ENCODE measurements around the gene DAPK2. TPM values are rescaled to one million over a fixed set of nuclear protein-coding genes. Genes with fewer than 3 reads are reported as not detected.

DAPK2 gene
- total and polyA plus RNA-seq, 4 donors, result 2.0 to 8.1 (median 7.0) TPM

GRCh38 chr15:63999177-63999576, 47.1 kb downstream of the DAPK2 start:
- H3K27me3 ChIP-seq (ENCODE audit: control insufficient read depth in 1 of 2, insufficient read depth in 2 of 2, low read length in 1 of 2), result no peaks in the 10 kb centered on the region
- WGBS, 2 donors, result 35 to 65% methylated on average over 3 of the region's 3 CpGs
- H3K4me1 ChIP-seq (ENCODE audit: control insufficient read depth in 1 of 2, insufficient read depth in 2 of 2, low read length in 2 of 2), result no peaks in the 10 kb centered on the region
- H3K36me3 ChIP-seq (ENCODE audit: control insufficient read depth in 1 of 2, insufficient read depth in 2 of 2, low read length in 1 of 2), result no peaks in the 10 kb centered on the region
- no peak for DNase-seq
- H3K27ac ChIP-seq (ENCODE audit: low read depth in 1 of 2, low read length in 2 of 2), result no peak overlapping the region
- intact Hi-C loops (cut with DNase I), result no loop called here
- H3K4me3 ChIP-seq (ENCODE audit: low read length in 2 of 2), result no peak overlapping the region
- ATAC-seq (ENCODE audit: low FRiP score), result no peak
- H3K9me3 ChIP-seq (ENCODE audit: control insufficient read depth, low read length), result no peaks in the 10 kb centered on the region

- intact Hi-C loops (cut with DNase I), result no loop called here
- H3K9me3 ChIP-seq (ENCODE audit: control insufficient read depth, low read length), result no peaks in the 10 kb centered on the region
- H3K4me3 ChIP-seq (ENCODE audit: low read length in 2 of 2), result no peak overlapping the region
- no peaks in the 10 kb centered on the region for H3K36me3 ChIP-seq (ENCODE audit: control insufficient read depth in 1 of 2, insufficient read depth in 2 of 2, low read length in 1 of 2)
- DNase-seq (no peak), ATAC-seq (ENCODE audit: low FRiP score) (no peak)
- 16 to 24% methylated on average over 8 of the region's 8 CpGs for WGBS, 2 donors
- no peaks in the 10 kb centered on the region for H3K4me1 ChIP-seq (ENCODE audit: control insufficient read depth in 1 of 2, insufficient read depth in 2 of 2, low read length in 2 of 2)
- no peaks in the 10 kb centered on the region for H3K27me3 ChIP-seq (ENCODE audit: control insufficient read depth in 1 of 2, insufficient read depth in 2 of 2, low read length in 1 of 2)
- H3K27ac ChIP-seq (ENCODE audit: low read depth in 1 of 2, low read length in 2 of 2), result no peak overlapping the region
Observed at GRCh38 chr15:63998489-63998888, 47.8 kb downstream of the DAPK2 start.

GRCh38 chr15:63997715-63998442, 48.4 kb downstream of the DAPK2 start:
- 86 to 95% methylated on average over 4 of the region's 4 CpGs for WGBS, 2 donors
- ATAC-seq (ENCODE audit: low FRiP score) (no peak), DNase-seq (no peak)
- Histone ChIP-seq H3K27me3 (ENCODE audit: control insufficient read depth in 1 of 2, insufficient read depth in 2 of 2, low read length in 1 of 2) (no peaks in the 10 kb centered on the region), H3K9me3 (ENCODE audit: control insufficient read depth, low read length) (no peaks in the 10 kb centered on the region), H3K4me3 (ENCODE audit: low read length in 2 of 2) (no peak overlapping the region), H3K27ac (ENCODE audit: low read depth in 1 of 2, low read length in 2 of 2) (no peak overlapping the region), H3K36me3 (ENCODE audit: control insufficient read depth in 1 of 2, insufficient read depth in 2 of 2, low read length in 1 of 2) (no peaks in the 10 kb centered on the region), H3K4me1 (ENCODE audit: control insufficient read depth in 1 of 2, insufficient read depth in 2 of 2, low read length in 2 of 2) (no peaks in the 10 kb centered on the region)
- intact Hi-C loops (cut with DNase I), result no loop called here

GRCh38 chr15:63996794-63997357, 49.4 kb downstream of the DAPK2 start:
- no peaks in the 10 kb centered on the region for H3K27me3 ChIP-seq (ENCODE audit: control insufficient read depth in 1 of 2, insufficient read depth in 2 of 2, low read length in 1 of 2)
- ATAC-seq (ENCODE audit: low FRiP score), result no peak
- WGBS, 2 donors, result 90 to 93% methylated on average over 4 of the region's 4 CpGs
- H3K4me3 ChIP-seq (ENCODE audit: low read length in 2 of 2), result no peak overlapping the region
- no peak overlapping the region for H3K27ac ChIP-seq (ENCODE audit: low read depth in 1 of 2, low read length in 2 of 2)
- H3K9me3 ChIP-seq (ENCODE audit: control insufficient read depth, low read length), result no peaks in the 10 kb centered on the region
- intact Hi-C loops (cut with DNase I), result no loop called here
- no peaks in the 10 kb centered on the region for H3K4me1 ChIP-seq (ENCODE audit: control insufficient read depth in 1 of 2, insufficient read depth in 2 of 2, low read length in 2 of 2)
- no peak for DNase-seq
- H3K36me3 ChIP-seq (ENCODE audit: control insufficient read depth in 1 of 2, insufficient read depth in 2 of 2, low read length in 1 of 2), result no peaks in the 10 kb centered on the region

GRCh38 chr15:63995789-63996188, 50.5 kb downstream of the DAPK2 start:
- no peaks in the 10 kb centered on the region for H3K4me1 ChIP-seq (ENCODE audit: control insufficient read depth in 1 of 2, insufficient read depth in 2 of 2, low read length in 2 of 2)

GRCh38 chr15:63994073-63994600, 52.1 kb downstream of the DAPK2 start:
- ATAC-seq (ENCODE audit: low FRiP score) (no peak), DNase-seq (no peak)
- intact Hi-C loops (cut with DNase I), result no loop called here
- Histone ChIP-seq H3K27me3 (ENCODE audit: control insufficient read depth in 1 of 2, insufficient read depth in 2 of 2, low read length in 1 of 2) (no peaks in the 10 kb centered on the region), H3K27ac (ENCODE audit: low read depth in 1 of 2, low read length in 2 of 2) (no peak overlapping the region), H3K9me3 (ENCODE audit: control insufficient read depth, low read length) (no peaks in the 10 kb centered on the region), H3K4me3 (ENCODE audit: low read length in 2 of 2) (no peak overlapping the region), H3K4me1 (ENCODE audit: control insufficient read depth in 1 of 2, insufficient read depth in 2 of 2, low read length in 2 of 2) (no peaks in the 10 kb centered on the region), H3K36me3 (ENCODE audit: control insufficient read depth in 1 of 2, insufficient read depth in 2 of 2, low read length in 1 of 2) (no peaks in the 10 kb centered on the region)
- 56 to 61% methylated on average over 4 of the region's 4 CpGs for WGBS, 2 donors

More at GRCh38 chr15:63995789-63996188, 50.5 kb downstream of the DAPK2 start:
- no peaks in the 10 kb centered on the region for H3K36me3 ChIP-seq (ENCODE audit: control insufficient read depth in 1 of 2, insufficient read depth in 2 of 2, low read length in 1 of 2)
- H3K4me3 ChIP-seq (ENCODE audit: low read length in 2 of 2), result no peak overlapping the region
- H3K9me3 ChIP-seq (ENCODE audit: control insufficient read depth, low read length), result no peaks in the 10 kb centered on the region
- ATAC-seq (ENCODE audit: low FRiP score) (no peak), DNase-seq (no peak)
- no peak overlapping the region for H3K27ac ChIP-seq (ENCODE audit: low read depth in 1 of 2, low read length in 2 of 2)
- H3K27me3 ChIP-seq (ENCODE audit: control insufficient read depth in 1 of 2, insufficient read depth in 2 of 2, low read length in 1 of 2), result no peaks in the 10 kb centered on the region
- WGBS, 2 donors, result 89 to 94% methylated on average over 1 of the region's 1 CpG
- intact Hi-C loops (cut with DNase I), result no loop called here

GRCh38 chr15:63992300-63992699, 54.0 kb downstream of the DAPK2 start:
- Histone ChIP-seq H3K27ac (ENCODE audit: low read depth in 1 of 2, low read length in 2 of 2) (no peak overlapping the region), H3K4me3 (ENCODE audit: low read length in 2 of 2) (no peak overlapping the region), H3K36me3 (ENCODE audit: control insufficient read depth in 1 of 2, insufficient read depth in 2 of 2, low read length in 1 of 2) (no peaks in the 10 kb centered on the region), H3K4me1 (ENCODE audit: control insufficient read depth in 1 of 2, insufficient read depth in 2 of 2, low read length in 2 of 2) (no peaks in the 10 kb centered on the region), H3K27me3 (ENCODE audit: control insufficient read depth in 1 of 2, insufficient read depth in 2 of 2, low read length in 1 of 2) (no peaks in the 10 kb centered on the region), H3K9me3 (ENCODE audit: control insufficient read depth, low read length) (no peaks in the 10 kb centered on the region)
- WGBS, 2 donors, result 77 to 93% methylated on average over 1 of the region's 1 CpG
- ATAC-seq (ENCODE audit: low FRiP score), result no peak
- intact Hi-C loops (cut with DNase I), result no loop called here
- DNase-seq, result no peak

- Histone ChIP-seq H3K9me3 (ENCODE audit: control insufficient read depth, low read length) (no peaks in the 10 kb centered on the region), H3K36me3 (ENCODE audit: control insufficient read depth in 1 of 2, insufficient read depth in 2 of 2, low read length in 1 of 2) (no peaks in the 10 kb centered on the region), H3K27ac (ENCODE audit: low read depth in 1 of 2, low read length in 2 of 2) (no peak overlapping the region), H3K4me3 (ENCODE audit: low read length in 2 of 2) (no peak overlapping the region), H3K27me3 (ENCODE audit: control insufficient read depth in 1 of 2, insufficient read depth in 2 of 2, low read length in 1 of 2) (no peaks in the 10 kb centered on the region), H3K4me1 (ENCODE audit: control insufficient read depth in 1 of 2, insufficient read depth in 2 of 2, low read length in 2 of 2) (no peaks in the 10 kb centered on the region)
- intact Hi-C loops (cut with DNase I), result no loop called here
- DNase-seq (no peak), ATAC-seq (ENCODE audit: low FRiP score) (no peak)
- WGBS, 2 donors, result 72 to 93% methylated on average over 3 of the region's 3 CpGs
Observed at GRCh38 chr15:63991706-63992105, 54.6 kb downstream of the DAPK2 start.

GRCh38 chr15:63990454-63990853, 55.8 kb downstream of the DAPK2 start:
- no peak for DNase-seq
- Histone ChIP-seq H3K9me3 (ENCODE audit: control insufficient read depth, low read length) (no peaks in the 10 kb centered on the region), H3K36me3 (ENCODE audit: control insufficient read depth in 1 of 2, insufficient read depth in 2 of 2, low read length in 1 of 2) (no peaks in the 10 kb centered on the region), H3K27ac (ENCODE audit: low read depth in 1 of 2, low read length in 2 of 2) (no peak overlapping the region), H3K27me3 (ENCODE audit: control insufficient read depth in 1 of 2, insufficient read depth in 2 of 2, low read length in 1 of 2) (no peaks in the 10 kb centered on the region), H3K4me3 (ENCODE audit: low read length in 2 of 2) (no peak overlapping the region), H3K4me1 (ENCODE audit: control insufficient read depth in 1 of 2, insufficient read depth in 2 of 2, low read length in 2 of 2) (no peaks in the 10 kb centered on the region)
- 93 to 96% methylated on average over 8 of the region's 8 CpGs for WGBS, 2 donors
- ATAC-seq (ENCODE audit: low FRiP score), result no peak
- intact Hi-C loops (cut with DNase I), result no loop called here
